PFSK-1 (cell line): ENCODE data around the gene WNK2.

Source experiments
- FOXP2 ChIP-seq: optimal IDR thresholded peaks from 2 replicates; pipeline ENCODE3; 2011; ENCODE audit warnings: borderline replicate concordance, control low read depth, inconsistent platforms; ENCODE audit not compliant: insufficient read depth; ENCODE audit errors: extremely low read length, extremely low read depth
- POLR2AphosphoS5 ChIP-seq: IDR thresholded peaks from 2 replicates; pipeline ENCODE4 v1.6.1; 2012; ENCODE audit warnings: low read depth, mild to moderate bottlenecking, control low read depth, low read length, moderate library complexity

DNA sequence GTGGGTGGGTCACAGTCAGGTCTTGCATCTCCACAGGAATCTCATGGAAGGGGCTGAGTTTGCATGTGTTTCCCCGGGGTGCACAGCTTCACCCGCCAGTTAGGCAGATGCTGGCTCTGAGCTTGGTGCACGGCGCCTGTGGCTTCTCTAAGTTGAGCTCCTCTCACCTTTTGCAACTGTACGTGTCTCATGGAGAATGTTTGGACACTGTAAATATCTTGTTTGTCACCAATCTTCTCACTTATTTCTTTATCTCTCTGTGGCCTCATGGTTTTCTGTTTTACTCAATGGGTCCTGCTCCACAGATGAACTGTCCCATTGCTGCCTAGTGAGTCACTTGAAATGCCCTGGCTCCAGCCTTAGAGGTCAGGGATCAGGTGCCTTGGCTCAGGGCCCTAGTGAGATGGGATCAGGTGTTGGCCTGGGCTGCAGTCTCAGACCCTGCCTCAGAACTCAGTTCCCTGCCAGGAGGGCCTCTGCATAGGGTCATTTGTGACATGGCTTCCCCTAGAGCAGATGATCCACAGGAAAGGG lies 61.6 kb downstream of the WNK2 start:
- no peak for TF ChIP-seq FOXP2
- TF ChIP-seq POLR2AphosphoS5: no peak
